ENCODE measurements around the gene MCM8. TPM values are rescaled to one million over a fixed set of nuclear protein-coding genes. Genes with fewer than 3 reads are reported as not detected.
A peak's percentile ranks its signal among the peaks of the same experiment; 100 is the strongest.

The MCM8 gene
- total RNA-seq, 2 experiments from 2014 or later = 43.7 to 58.2 TPM

- ChIA-PET POLR2A (interaction anchor here (0.6 to 1.3 kb wide), 6 partner anchors 38 to 123 kb away, joined by 3 to 8 read pairs (median 4); no protein-coding TSS in a partner anchor), CTCF (ENCODE audit: unreplicated experiment) (no interaction called here)
- TF ChIP-seq EZH2phosphoT487 (IDR thresholded peaks at IDR 0.05; ENCODE audit: borderline replicate concordance, low read depth, low read length) = no peak
- Histone ChIP-seq H3K4me1 (ENCODE audit: insufficient read depth, low read length, poor library complexity, severe bottlenecking) (peaks cover 15% of the 10 kb centered on the region), H3K27ac (ENCODE audit: low read depth, low read length, poor library complexity, severe bottlenecking) (no peak overlapping the region), H2AFZ (ENCODE audit: low read length) (peak overlapping the region; percentile 70; the same call in 1 of the 2 replicates), H3K4me2 (ENCODE audit: low read length) (no peak overlapping the region), H3K9me3 (ENCODE audit: low read length) (no peaks in the 10 kb centered on the region), H3K36me3 (ENCODE audit: insufficient read depth, low read length) (no peaks in the 10 kb centered on the region), H3K9me2 (ENCODE audit: insufficient read depth, low read length) (no peaks in the 10 kb centered on the region), H3K4me3 (ENCODE audit: low read depth, low read length, poor library complexity, severe bottlenecking) (no peak overlapping the region), H4K20me1 (ENCODE audit: insufficient read depth, low read length) (no peaks in the 10 kb centered on the region), H3K79me2 (ENCODE audit: insufficient read depth, low read depth, low read length) (no peaks in the 10 kb centered on the region)
- BruUV-seq (replicated peaks) = no TSS peak
- no peak for DNase-seq (ENCODE audit: low spot score)
- intact Hi-C loops (cut with micrococcal nuclease; ENCODE audit: unreplicated experiment) = no loop called here
Measured at GRCh38 chr20:5919626-5920544, 30.6 kb upstream of the MCM8 start.

- intact Hi-C loops (cut with micrococcal nuclease; ENCODE audit: unreplicated experiment) = no loop called here
- TF ChIP-seq CTCF (conservative IDR thresholded peaks at IDR 0.05; ENCODE audit: low read length) = no peak
- TF ChIP-seq EZH2phosphoT487 (IDR thresholded peaks at IDR 0.05; ENCODE audit: borderline replicate concordance, low read depth, low read length) = no peak
- Histone ChIP-seq H3K9me3 (ENCODE audit: low read length) (no peaks in the 10 kb centered on the region), H3K4me1 (ENCODE audit: insufficient read depth, low read length, poor library complexity, severe bottlenecking) (peaks cover 15% of the 10 kb centered on the region), H4K20me1 (ENCODE audit: insufficient read depth, low read length) (no peaks in the 10 kb centered on the region), H3K4me2 (ENCODE audit: low read length) (no peak overlapping the region), H3K9me2 (ENCODE audit: insufficient read depth, low read length) (no peaks in the 10 kb centered on the region), H2AFZ (ENCODE audit: low read length) (peak overlapping the region; percentile 70; the same call in 1 of the 2 replicates), H3K4me3 (ENCODE audit: low read depth, low read length, poor library complexity, severe bottlenecking) (no peak overlapping the region), H3K79me2 (ENCODE audit: insufficient read depth, low read depth, low read length) (no peaks in the 10 kb centered on the region), H3K27ac (ENCODE audit: low read depth, low read length, poor library complexity, severe bottlenecking) (no peak overlapping the region), H3K36me3 (ENCODE audit: insufficient read depth, low read length) (no peaks in the 10 kb centered on the region)
- POLR2A ChIA-PET = interaction anchor here (1.3 kb wide), 1 partner anchor 124 kb away, joined by 3 read pairs; no protein-coding TSS in a partner anchor
- DNase-seq (ENCODE audit: low spot score) = no peak
- BruUV-seq (replicated peaks) = no TSS peak
- CTCF ChIA-PET (ENCODE audit: unreplicated experiment) = no interaction called here
Measured at GRCh38 chr20:5920581-5920980, 29.9 kb upstream of the MCM8 start.

GRCh38 chr20:5923493-5923892 lies 27.0 kb upstream of the MCM8 start:
- no peak overlapping the region for H2AFZ ChIP-seq (ENCODE audit: low read length)
- TF ChIP-seq EZH2phosphoT487 (IDR thresholded peaks at IDR 0.05; ENCODE audit: borderline replicate concordance, low read depth, low read length) = no peak
- no peak for TF ChIP-seq CTCF (conservative IDR thresholded peaks at IDR 0.05; ENCODE audit: low read length)
- no peaks in the 10 kb centered on the region for H3K79me2 ChIP-seq (ENCODE audit: insufficient read depth, low read depth, low read length)
- H3K4me1 ChIP-seq (ENCODE audit: insufficient read depth, low read length, poor library complexity, severe bottlenecking) = peaks cover 15% of the 10 kb centered on the region
- POLR2A ChIA-PET = interaction anchor here (0.6 kb wide), 1 partner anchor 398 kb away, joined by 3 read pairs; no protein-coding TSS in a partner anchor
- intact Hi-C loops (cut with micrococcal nuclease; ENCODE audit: unreplicated experiment) = no loop called here
- no peak for DNase-seq (ENCODE audit: low spot score)
- H3K27ac ChIP-seq (ENCODE audit: low read depth, low read length, poor library complexity, severe bottlenecking) = no peak overlapping the region
- H4K20me1 ChIP-seq (ENCODE audit: insufficient read depth, low read length) = no peaks in the 10 kb centered on the region
- BruUV-seq (replicated peaks) = no TSS peak
- CTCF ChIA-PET (ENCODE audit: unreplicated experiment) = no interaction called here
- H3K4me3 ChIP-seq (ENCODE audit: low read depth, low read length, poor library complexity, severe bottlenecking) = no peak overlapping the region
- no peaks in the 10 kb centered on the region for H3K9me3 ChIP-seq (ENCODE audit: low read length)
- H3K9me2 ChIP-seq (ENCODE audit: insufficient read depth, low read length) = no peaks in the 10 kb centered on the region
- no peaks in the 10 kb centered on the region for H3K36me3 ChIP-seq (ENCODE audit: insufficient read depth, low read length)
- no peak overlapping the region for H3K4me2 ChIP-seq (ENCODE audit: low read length)

Data from OCI-LY7 (cell line).